CD14-positive monocyte (primary cell): ENCODE results near the gene BRSK2. TPM values are rescaled to one million over a fixed set of nuclear protein-coding genes. Genes with fewer than 3 reads are reported as not detected.

Experiments
- DNase-seq, 3 donors: peaks; one replicate each; pipeline ENCODE4 v3.0.0-alpha.2; 2011 to 2022
- H2AFZ ChIP-seq: 2 replicates; pipeline ENCODE4 v1.6.0; 2012; ENCODE audit warnings: mild to moderate bottlenecking, low read depth, low read length, inconsistent platforms; ENCODE audit not compliant: insufficient read depth, poor library complexity, severe bottlenecking
- H3K27ac ChIP-seq, 2 donors: 1 replicate in 1 of 2; 2 replicates in 1 of 2; pipeline ENCODE4 v1.5.1; 2012 to 2013; ENCODE audit warnings: low read length in 2 of 2, control low read depth in 1 of 2, inconsistent platforms in 1 of 2, low read depth in 1 of 2, mild to moderate bottlenecking in 1 of 2
- H3K27me3 ChIP-seq, 2 donors: one replicate each; pipeline versions ENCODE4 v1.6.0 to v1.6.1; 2011 to 2013; ENCODE audit warnings: low read length in 2 of 2; ENCODE audit not compliant: control insufficient read depth in 2 of 2, insufficient read depth in 2 of 2
- H3K36me3 ChIP-seq, 2 donors: replicated peaks in 1 of 2; 1 replicate in 1 of 2; 2 replicates in 1 of 2; pipeline versions ENCODE4 v1.5.1 to v1.6.1; 2012 to 2013; ENCODE audit warnings: low read length in 2 of 2, control low read depth in 1 of 2, inconsistent platforms in 1 of 2, mild to moderate bottlenecking in 1 of 2; ENCODE audit not compliant: insufficient read depth in 2 of 2, control insufficient read depth in 1 of 2
- H3K4me1 ChIP-seq, 2 donors: 1 replicate in 1 of 2; 2 replicates in 1 of 2; pipeline versions ENCODE4 v1.5.1 to v1.6.1; 2012 to 2013; ENCODE audit warnings: low read length in 2 of 2, control low read depth in 1 of 2, inconsistent platforms in 1 of 2, mild to moderate bottlenecking in 1 of 2, moderate library complexity in 1 of 2; ENCODE audit not compliant: insufficient read depth in 2 of 2, control insufficient read depth in 1 of 2
- H3K4me2 ChIP-seq: replicated peaks from 2 replicates; pipeline ENCODE3; 2012; ENCODE audit warnings: low read length, moderate library complexity, mild to moderate bottlenecking; ENCODE audit not compliant: poor library complexity, severe bottlenecking; ENCODE audit errors: extremely low read depth
- H3K4me3 ChIP-seq, 3 experiments: fragments of 200-600 bp in 1 of 3; sonication (generic) in 1 of 3; replicated peaks in 1 of 3; 1 replicate in 2 of 3; 2 replicates in 1 of 3; pipeline ENCODE4 v1.5.1; 2011 to 2013; ENCODE audit warnings: low read length in 3 of 3, mild to moderate bottlenecking in 3 of 3, control low read depth in 2 of 3, low read depth in 2 of 3, inconsistent platforms in 1 of 3, moderate library complexity in 1 of 3
- H3K79me2 ChIP-seq: 2 replicates; pipeline ENCODE4 v1.6.0; 2012; ENCODE audit warnings: mild to moderate bottlenecking, control low read depth, inconsistent platforms, low read length, moderate library complexity; ENCODE audit not compliant: insufficient read depth
- H3K9ac ChIP-seq: 2 replicates; pipeline ENCODE4 v1.6.0; 2017; ENCODE audit warnings: low read length, mild to moderate bottlenecking; ENCODE audit not compliant: insufficient read depth, poor library complexity, severe bottlenecking
- H3K9me3 ChIP-seq, 2 donors: replicated peaks in 1 of 2; 1 replicate in 1 of 2; 2 replicates in 1 of 2; pipeline versions ENCODE4 v1.5.1 to v1.6.1; 2012 to 2013; ENCODE audit warnings: low read length in 2 of 2, control low read depth in 1 of 2; ENCODE audit not compliant: control insufficient read depth in 1 of 2, insufficient read depth in 1 of 2
- H4K20me1 ChIP-seq: 2 replicates; pipeline ENCODE4 v1.6.0; 2012; ENCODE audit warnings: mild to moderate bottlenecking, low read length, control low read depth, moderate library complexity; ENCODE audit not compliant: insufficient read depth
- H3K27ac Mint-ChIP-seq, 7 donors: one replicate each; pipeline ENCODE4 v1.8.0; 2020; ENCODE audit warnings: mild to moderate bottlenecking in 7 of 7, mixed read lengths in 7 of 7, moderate library complexity in 6 of 7, inconsistent platforms in 2 of 7
- H3K27me3 Mint-ChIP-seq, 3 donors: one replicate each; pipeline ENCODE4 v1.8.0; 2021 to 2022; ENCODE audit warnings: low read depth in 3 of 3, mild to moderate bottlenecking in 3 of 3, mixed read lengths in 3 of 3, moderate library complexity in 3 of 3, inconsistent platforms in 1 of 3
- H3K36me3 Mint-ChIP-seq, 2 donors: one replicate each; pipeline ENCODE4 v1.8.0; 2020; ENCODE audit warnings: mixed read lengths in 2 of 2, inconsistent platforms in 1 of 2, mild to moderate bottlenecking in 1 of 2
- H3K4me1 Mint-ChIP-seq: one replicate; pipeline ENCODE4 v1.8.0; 2020; ENCODE audit warnings: mild to moderate bottlenecking, mixed read lengths
- H3K4me3 Mint-ChIP-seq, 2 donors: one replicate each; pipeline ENCODE4 v1.8.0; 2020; ENCODE audit warnings: mild to moderate bottlenecking in 2 of 2, mixed read lengths in 2 of 2, moderate library complexity in 1 of 2
- H3K9me3 Mint-ChIP-seq, 7 donors: one replicate each; pipeline ENCODE4 v1.8.0; 2020 to 2022; ENCODE audit warnings: mixed read lengths in 7 of 7, mild to moderate bottlenecking in 6 of 7, moderate library complexity in 6 of 7, inconsistent platforms in 2 of 7
- WGBS: methylation state at CpG from one replicate; pipeline ENCODE4 v1.1.5; 2013; ENCODE audit warnings: missing lambda C conversion rate; ENCODE audit not compliant: insufficient coverage; 5-methylcytosine and 5-hydroxymethylcytosine counted together
- intact Hi-C, 2 donors: fragments of 100-400 bp; cut with micrococcal nuclease; formaldehyde crosslinking; loops; one replicate each; pipeline versions ENCODE4 v1.15.0 to v1.15.1; 2023
- polyA plus RNA-seq, 3 donors: library from polyadenylated mRNA; depleted of rRNA in 1 of 3; unstranded in 2 of 3; stranded (reverse) in 1 of 3; fragments of 300-500 nt in 2 of 3; fragments of >200 nt in 1 of 3; fragmentation: Illumina TruSeq in 2 of 3; gene quantifications; 1 replicate in 2 of 3; 2 replicates in 1 of 3; pipeline ENCODE4 v1.2.3, GENCODE V29; 2012 to 2021
- TF ChIP-seq, protein P1 (sequence below): fragments of 200-600 bp; IDR thresholded peaks from one replicate; pipeline ENCODE4 v1.8.0; 2022; ENCODE audit warnings: antibody characterized with exemption, mild to moderate bottlenecking

BRSK2 gene
- polyA plus RNA-seq, 3 donors: 0.13 TPM; not detected in 2

- Mint-ChIP-seq H3K9me3 (peaks cover 0 to 1% (median 0%) of the 10 kb centered on the region in 7 donors), H3K4me1 (no peaks in the 10 kb centered on the region), H3K4me3 (no peak overlapping the region), H3K27ac (no peak overlapping the region), H3K27me3 (peaks cover 0 to 18% (median 11%) of the 10 kb centered on the region in 3 donors), H3K36me3 (no peaks in the 10 kb centered on the region)
- H4K20me1 ChIP-seq: no peaks in the 10 kb centered on the region
- TF ChIP-seq, protein P1, sequence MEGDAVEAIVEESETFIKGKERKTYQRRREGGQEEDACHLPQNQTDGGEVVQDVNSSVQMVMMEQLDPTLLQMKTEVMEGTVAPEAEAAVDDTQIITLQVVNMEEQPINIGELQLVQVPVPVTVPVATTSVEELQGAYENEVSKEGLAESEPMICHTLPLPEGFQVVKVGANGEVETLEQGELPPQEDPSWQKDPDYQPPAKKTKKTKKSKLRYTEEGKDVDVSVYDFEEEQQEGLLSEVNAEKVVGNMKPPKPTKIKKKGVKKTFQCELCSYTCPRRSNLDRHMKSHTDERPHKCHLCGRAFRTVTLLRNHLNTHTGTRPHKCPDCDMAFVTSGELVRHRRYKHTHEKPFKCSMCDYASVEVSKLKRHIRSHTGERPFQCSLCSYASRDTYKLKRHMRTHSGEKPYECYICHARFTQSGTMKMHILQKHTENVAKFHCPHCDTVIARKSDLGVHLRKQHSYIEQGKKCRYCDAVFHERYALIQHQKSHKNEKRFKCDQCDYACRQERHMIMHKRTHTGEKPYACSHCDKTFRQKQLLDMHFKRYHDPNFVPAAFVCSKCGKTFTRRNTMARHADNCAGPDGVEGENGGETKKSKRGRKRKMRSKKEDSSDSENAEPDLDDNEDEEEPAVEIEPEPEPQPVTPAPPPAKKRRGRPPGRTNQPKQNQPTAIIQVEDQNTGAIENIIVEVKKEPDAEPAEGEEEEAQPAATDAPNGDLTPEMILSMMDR: no peak
- no peak overlapping the region for H2AFZ ChIP-seq
- H3K27ac ChIP-seq: no peak overlapping the region
- H3K4me1 ChIP-seq: no peaks in the 10 kb centered on the region
- no peak for DNase-seq
- H3K4me2 ChIP-seq: no peak overlapping the region
- WGBS: 94% methylated on average over 21 of the region's 22 CpGs
- H3K79me2 ChIP-seq: no peaks in the 10 kb centered on the region
- no peaks in the 10 kb centered on the region for H3K9me3 ChIP-seq
- no peak overlapping the region for H3K9ac ChIP-seq
- intact Hi-C loops: no loop called here
- H3K27me3 ChIP-seq: peaks cover 0 to 4% of the 10 kb centered on the region in 2 donors
- H3K36me3 ChIP-seq: no peaks in the 10 kb centered on the region
- H3K4me3 ChIP-seq: no peak overlapping the region
Measured at GRCh38 chr11:1397862-1398527, 8.3 kb downstream of the BRSK2 start.

GRCh38 chr11:1398528-1399235 lies 8.9 kb downstream of the BRSK2 start:
- H4K20me1 ChIP-seq: no peaks in the 10 kb centered on the region
- TF ChIP-seq, protein P1: no peak
- Mint-ChIP-seq H3K9me3 (no peaks in the 10 kb centered on the region), H3K27ac (no peak overlapping the region), H3K4me3 (no peak overlapping the region), H3K4me1 (no peaks in the 10 kb centered on the region), H3K36me3 (no peaks in the 10 kb centered on the region), H3K27me3 (peaks cover 0 to 12% (median 5%) of the 10 kb centered on the region in 3 donors)
- no peak overlapping the region for H2AFZ ChIP-seq
- no peaks in the 10 kb centered on the region for H3K36me3 ChIP-seq
- no peak overlapping the region for H3K27ac ChIP-seq
- no peak overlapping the region for H3K9ac ChIP-seq
- H3K79me2 ChIP-seq: no peaks in the 10 kb centered on the region
- no peaks in the 10 kb centered on the region for H3K9me3 ChIP-seq
- intact Hi-C loops: no loop called here
- 80% methylated on average over 19 of the region's 23 CpGs for WGBS
- H3K4me1 ChIP-seq: no peaks in the 10 kb centered on the region
- no peak for DNase-seq
- H3K4me2 ChIP-seq: no peak overlapping the region
- H3K4me3 ChIP-seq: no peak overlapping the region
- no peaks in the 10 kb centered on the region for H3K27me3 ChIP-seq
